ENCODE results near the gene SP8.

SP8 gene

DNA sequence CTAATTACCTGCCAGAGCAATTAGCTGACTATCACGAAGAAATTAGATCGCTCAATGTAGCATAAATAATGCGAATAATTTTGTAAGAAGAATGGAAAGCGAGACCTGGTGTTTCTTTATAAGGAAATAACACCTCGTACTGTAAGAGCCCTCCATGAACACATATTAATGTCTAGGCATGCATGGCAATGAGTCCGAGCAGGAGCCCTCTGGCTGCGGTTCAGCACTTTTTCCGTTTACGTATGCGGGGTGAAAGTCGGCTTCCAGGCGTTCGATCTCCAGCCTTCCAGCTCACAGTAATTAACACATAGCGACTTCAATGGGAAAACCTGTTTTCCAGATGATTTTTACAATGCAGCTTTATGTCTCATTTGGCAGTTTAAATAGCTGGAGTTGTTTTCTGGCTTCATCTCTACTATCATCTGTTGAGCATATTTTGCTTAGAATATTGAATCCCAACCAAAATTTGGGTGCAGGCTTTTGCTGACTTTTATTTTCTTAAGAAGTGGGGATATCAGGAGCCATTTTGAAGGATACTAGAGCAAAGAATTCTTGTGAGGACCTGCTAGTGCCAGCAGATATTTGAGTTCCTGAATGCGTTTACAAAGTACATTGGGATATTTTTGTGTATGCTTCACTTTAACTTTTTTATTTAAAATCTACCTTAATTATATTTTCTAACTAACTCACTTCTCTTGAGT, 7.2 kb upstream of the SP8 start:
- no peak for DNase-seq

DNA sequence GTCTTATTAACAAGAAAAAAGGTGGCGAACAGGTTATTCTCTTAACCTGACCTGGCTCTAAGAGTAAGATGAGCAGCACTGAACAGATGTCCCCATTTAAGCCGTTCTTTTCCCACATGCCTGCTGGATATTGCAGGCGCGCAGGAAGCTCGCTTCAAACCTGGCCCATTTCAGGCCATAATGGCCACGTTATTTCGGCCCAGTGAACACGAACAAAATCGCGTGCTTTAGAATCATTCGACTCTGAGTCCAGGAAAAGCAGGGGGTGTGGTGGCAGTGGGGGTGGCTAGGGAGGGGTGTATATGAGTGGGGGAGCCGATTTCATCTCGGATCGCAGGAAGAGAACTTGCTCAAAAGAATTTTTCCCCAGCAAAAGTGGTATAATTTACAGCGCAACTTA, 6.6 kb upstream of the SP8 start:
- DNase-seq: no peak

DNA sequence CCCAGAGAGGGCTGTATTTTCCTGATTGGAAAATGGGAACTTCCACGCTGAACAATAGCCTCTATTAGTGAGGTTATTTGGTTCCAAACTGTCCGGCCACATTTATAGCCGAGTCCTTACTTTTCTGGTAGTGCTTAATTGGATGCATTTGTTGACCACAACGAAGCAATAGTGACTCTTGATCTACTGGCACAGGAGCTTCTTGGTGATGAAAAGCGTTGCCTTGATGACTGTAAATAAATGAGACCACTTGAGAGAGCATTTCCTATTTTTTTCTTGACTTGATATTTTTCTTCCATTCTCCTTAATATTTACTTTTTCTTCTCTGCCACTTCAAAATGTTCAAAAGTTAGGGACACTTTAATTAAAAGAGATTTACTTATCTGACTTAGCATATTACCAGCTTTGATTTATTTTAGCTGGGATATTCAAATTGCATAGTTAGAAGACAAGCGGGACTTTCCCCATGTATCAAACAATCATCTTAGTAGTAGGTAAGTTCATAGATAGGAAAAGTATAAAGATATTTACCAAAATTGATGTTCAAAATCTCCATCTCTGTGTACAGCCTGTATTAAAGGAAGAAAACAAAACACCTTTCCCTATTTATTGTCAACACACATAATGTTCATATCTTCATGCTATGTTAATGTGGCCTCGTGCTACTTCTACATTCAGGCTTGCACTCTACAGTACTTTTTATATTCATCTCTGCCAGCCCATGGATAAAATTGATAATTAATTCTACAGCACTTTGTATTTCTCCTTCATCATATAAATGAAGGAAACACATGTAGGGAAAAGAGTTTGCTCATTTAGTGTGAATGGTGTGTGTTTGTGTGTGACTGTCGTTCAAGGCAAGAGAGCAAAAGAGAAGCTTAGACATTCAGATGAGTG, 5.1 kb upstream of the SP8 start:
- no peak for DNase-seq

- no peak for DNase-seq
Observed at GRCh38 chr7:20790375-20790774, 3.7 kb upstream of the SP8 start.

GRCh38 chr7:20788420-20788990, 1.8 kb upstream of the SP8 start:
- no peak for DNase-seq

DNA sequence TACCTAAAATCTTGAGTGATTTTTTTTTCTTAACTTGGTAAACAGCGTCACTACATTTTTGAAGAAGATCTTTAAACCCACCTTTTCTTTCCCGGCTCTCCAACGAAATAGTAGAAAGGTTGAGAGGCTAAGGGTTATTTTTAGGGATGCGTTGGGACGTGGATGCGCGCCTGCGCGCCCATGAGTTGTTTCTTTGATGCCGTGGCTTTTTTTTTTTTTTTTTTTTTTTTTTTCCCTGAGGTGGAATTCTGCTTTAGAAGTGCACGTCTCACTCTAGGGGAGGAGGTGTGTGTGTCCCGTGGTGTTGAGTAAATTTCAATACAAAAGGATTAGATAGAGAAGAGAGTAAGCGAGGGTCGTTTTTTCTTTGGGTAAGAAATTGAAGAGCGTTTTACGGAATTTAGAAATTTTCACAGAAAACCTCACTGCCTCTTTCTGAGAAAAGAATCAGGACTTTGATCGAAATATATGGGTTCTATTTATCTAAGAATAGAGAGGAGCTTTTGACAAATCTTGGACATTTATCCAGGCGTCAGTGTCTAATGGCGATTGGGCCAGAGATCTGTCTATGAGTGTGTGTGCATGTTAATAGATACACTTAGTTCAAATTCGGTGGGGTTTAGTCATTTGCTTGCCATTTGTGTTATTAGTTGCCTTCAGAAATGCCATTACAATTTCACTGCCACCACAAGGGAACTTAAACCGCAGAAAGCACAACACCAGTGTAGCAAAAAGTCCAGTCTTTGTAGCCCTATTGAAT, 1.2 kb upstream of the SP8 start:
- no peak for DNase-seq

- DNase-seq: no peak
Observed at GRCh38 chr7:20786421-20786778, 286 bp downstream of the SP8 start.

- no peak for DNase-seq
Observed at GRCh38 chr7:20786049-20786412, 655 bp downstream of the SP8 start.

DNA sequence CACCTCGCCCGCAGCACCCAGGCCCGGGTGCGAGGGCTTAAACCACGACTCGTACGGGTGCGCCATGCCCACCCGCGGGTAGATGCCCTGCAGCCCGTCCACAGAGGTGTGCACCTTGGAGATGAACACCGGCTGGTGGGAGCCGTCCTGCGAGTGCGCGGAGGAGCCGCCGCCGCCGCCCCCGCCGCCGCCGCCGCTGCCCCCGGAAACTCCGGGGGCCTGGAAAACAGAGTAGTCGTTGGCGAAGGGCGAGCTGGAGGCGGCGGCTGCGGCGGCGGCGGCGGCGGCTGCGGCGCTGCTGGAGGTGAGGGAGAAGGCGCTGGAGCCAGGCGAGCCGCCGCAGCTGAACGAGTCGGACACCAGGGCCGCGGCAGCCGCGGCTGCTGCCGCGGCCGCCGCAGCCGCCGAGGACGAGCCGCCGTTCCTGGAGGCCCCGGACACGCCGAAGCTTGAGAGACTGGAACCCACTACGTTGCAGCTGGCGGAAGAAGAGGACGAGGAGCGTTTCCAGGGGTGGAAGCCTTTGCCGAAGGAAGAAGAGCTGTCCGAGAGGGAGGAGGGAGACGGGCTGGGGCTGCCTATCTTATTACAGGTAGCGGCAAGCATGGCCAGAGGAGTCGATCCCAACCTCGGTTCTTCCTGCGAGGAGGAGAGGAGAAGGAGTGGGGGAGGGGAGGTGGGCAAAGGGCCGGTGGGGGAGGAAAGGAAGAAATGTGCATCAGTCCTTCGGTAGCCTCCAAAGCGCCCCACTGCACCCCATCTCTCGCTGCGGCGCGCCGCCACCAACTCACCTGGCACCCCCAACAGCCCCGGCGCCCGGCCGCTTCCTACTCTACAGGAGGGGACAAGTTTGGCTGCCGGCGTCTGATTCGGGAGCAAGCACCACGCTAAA, 1.3 kb downstream of the SP8 start:
- DNase-seq: no peak

- DNase-seq: no peak
Observed at GRCh38 chr7:20784388-20785156, 2.1 kb downstream of the SP8 start.

DNA sequence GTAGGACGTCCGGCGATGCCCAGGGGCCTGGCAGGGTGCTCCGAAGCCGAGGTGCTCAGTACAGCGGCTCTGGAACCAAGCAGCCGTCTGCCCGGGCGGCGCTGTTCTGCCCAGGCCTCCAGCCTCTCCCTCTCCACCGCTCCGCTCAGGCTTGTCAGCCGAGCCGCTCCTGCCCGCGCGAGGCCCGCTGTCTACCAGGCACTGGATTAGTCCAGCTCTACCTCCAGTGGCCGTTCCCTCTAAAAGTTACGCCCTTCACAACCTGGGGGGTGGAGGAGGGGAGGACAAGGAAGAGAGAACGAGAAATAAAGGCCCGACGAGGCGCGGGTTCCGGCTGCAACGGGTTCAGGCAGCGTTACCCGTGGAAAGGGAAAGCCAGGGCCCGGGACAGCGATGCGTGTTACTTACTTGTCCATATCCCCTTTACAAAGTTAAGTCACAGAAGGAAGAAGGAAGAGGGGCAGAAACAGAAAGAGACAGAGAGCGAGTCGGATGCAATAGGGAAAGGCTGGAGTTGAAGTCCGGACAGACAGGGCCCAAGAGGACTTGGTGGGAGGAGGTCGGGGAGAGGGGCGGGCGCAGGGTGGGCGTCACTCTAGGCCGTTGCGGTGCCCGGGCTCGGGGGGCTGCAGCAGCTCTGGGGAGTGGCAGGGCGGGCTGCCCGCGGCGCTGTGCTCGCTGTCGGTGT, 2.8 kb downstream of the SP8 start:
- peak; percentile 20 for DNase-seq

GRCh38 chr7:20783125-20783699, 3.5 kb downstream of the SP8 start:
- DNase-seq: no peak

- no peak for DNase-seq
Observed at GRCh38 chr7:20779041-20779440, 7.6 kb downstream of the SP8 start.

DNA sequence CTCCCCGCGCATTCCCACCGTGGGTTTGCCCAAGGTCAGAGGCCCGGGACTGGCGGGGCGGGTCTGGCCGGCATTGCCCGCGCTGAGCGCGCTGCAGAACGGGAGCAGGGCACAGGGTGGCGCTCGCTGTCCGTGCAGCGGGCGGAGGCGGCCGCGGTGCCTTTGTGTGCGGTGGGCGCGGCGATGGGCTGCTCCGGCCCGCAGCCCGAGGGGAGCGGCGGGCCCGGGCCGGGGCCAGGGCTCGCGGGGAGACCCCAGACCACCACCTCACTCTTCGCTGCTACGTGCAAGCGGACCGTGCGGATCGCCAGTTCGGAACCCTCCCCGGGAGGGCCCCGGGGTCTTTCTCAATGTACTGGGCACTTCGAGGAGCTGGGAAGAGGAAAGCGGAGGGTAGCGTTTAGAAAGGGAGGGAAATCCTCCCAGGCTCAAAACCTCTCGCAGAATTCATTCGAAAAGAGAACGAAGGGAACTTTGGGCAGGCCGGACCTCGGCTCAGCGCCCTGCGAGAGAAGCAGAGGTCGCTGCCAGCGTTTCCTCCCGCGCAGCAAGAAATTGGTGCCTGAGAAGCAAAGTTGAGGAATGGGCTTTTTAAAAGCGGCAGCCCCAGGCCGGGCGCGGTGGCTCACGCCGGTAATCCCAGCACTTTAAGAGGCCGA, 8.5 kb downstream of the SP8 start:
- DNase-seq: no peak

- DNase-seq: no peak
Observed at GRCh38 chr7:20777377-20778062, 9.2 kb downstream of the SP8 start.

DNA sequence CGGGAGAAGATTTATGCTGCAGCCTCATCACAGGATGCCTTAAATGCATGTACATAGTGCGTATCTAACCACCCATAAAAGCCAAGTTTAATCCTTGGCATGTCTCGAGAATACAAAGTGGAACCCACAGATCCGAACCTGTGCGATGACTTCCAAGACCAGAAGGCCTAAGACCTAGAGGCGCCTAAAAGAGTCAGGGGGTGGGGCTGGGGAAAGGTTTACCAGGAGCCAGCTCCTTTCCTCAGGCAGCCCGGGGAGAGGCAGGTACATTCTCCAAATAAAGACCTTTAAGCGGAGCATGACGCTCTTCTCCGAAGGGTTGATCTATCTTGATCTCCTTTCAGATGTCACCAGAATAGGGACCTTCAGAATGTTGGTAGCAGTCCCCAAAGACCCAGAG, 9.7 kb downstream of the SP8 start:
- DNase-seq: no peak

DNA sequence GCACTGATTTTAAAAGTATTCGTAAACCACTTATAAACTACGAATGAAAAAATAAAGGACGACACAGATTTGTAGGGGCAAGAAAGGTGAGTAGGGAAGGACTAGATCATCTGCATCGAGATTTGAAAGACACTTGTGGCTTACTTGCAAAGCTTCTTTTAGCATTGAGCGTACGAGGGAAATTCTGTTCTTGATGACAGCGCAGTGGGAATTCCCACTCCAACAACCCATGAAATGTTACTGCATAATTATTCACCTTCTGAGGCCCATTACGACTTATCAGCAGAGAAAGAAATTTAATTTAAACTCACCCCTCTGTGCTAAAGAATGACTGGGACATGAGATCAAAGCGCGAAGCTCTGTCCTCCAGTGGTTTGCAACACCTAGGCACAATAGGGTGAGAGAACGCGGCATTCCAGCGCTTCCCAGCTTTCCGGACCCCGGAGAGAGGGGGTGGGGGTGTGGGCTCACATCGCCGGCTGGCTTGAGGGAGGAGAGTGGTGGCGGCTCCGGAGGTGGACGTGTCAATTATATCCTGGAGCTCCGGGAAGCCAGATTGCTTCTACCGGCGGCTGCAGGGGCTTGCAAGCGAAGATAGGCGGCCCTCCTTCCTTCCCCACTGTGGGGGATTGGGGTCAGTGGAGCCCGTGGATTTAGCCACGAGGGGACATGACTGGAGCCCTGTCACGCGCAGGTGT, 10.3 kb downstream of the SP8 start:
- no peak for DNase-seq

DNA sequence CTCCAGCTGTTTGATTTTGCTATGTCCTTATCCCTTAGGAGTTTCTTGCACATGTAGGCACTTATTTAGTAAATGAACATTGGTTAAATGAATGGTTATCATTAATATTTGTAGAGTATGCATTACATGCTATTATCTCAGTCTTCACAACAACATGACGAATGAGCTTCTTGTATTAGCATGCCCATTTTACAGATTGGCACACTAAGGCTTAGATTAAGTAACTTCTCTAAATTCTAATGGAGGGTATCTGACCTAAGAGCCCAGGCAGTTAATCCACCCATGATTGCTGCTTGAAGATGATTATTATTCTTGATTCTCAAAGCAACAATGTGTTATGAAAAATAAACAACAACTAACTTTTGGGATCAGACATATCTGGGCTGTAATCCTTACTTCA, 32.7 kb downstream of the SP8 start:
- DNase-seq: no peak

DNA sequence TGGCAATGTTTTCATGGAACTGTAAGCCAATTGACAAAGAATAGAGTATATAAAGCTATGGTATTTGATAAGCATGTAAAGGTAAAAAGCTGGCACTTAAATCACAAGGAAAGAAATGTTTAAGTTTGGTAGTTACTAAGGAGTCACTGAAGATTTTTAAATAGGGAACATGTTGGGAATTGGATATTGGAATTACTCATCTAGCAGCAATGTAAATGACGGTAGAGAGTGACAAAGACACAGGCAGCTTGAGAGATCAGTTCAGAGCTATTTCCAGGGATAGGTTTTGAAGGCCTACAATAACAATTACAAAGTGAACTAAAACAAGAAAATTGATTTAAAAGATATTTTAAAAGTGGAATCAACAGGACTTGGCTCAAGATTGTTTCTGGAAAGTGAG, 36.8 kb downstream of the SP8 start:
- no peak for DNase-seq

All from activated CD4-positive, alpha-beta T cell treated with anti-CD3 and anti-CD28 coated beads, Interleukin-2, amount 50 U/mL, for 16 hours (primary cell).